Activated CD8-positive, alpha-beta T cell treated with anti-CD3 and anti-CD28 coated beads for 36 hours (primary cell): ENCODE data around the gene PIP5K1B. TPM values are rescaled to one million over a fixed set of nuclear protein-coding genes. Genes with fewer than 3 reads are reported as not detected.

Source experiments
- ATAC-seq: fragments of 200-7000 bp; cut with Tn5 transposase; one replicate; pipeline ENCODE4 v1.10.0; 2021; ENCODE audit warnings: mild to moderate bottlenecking, moderate library complexity
- CTCF ChIA-PET: fragments of 350-600 bp; sonication (Branson Sonifier 250); formaldehyde crosslinking; loops from one replicate; lab custom pipeline; 2021; ENCODE audit warnings: antibody characterized with exemption; lab: Charles Lee
- POLR2A ChIA-PET: fragments of 350-600 bp; sonication (Branson Sonifier 250); formaldehyde crosslinking; loops from one replicate; lab custom pipeline; 2021; ENCODE audit warnings: antibody characterized with exemption; lab: Charles Lee
- DNase-seq: peaks from one replicate; pipeline ENCODE4 v3.0.0-alpha.2; 2020
- H3K27ac Mint-ChIP-seq: one replicate; pipeline ENCODE4 v1.8.0; 2021; ENCODE audit warnings: mild to moderate bottlenecking, mixed read lengths
- H3K27me3 Mint-ChIP-seq: one replicate; pipeline ENCODE4 v1.8.0; 2021; ENCODE audit warnings: mixed read lengths
- H3K36me3 Mint-ChIP-seq: one replicate; pipeline ENCODE4 v1.8.0; 2021; ENCODE audit warnings: low read depth, mixed read lengths
- H3K4me1 Mint-ChIP-seq: one replicate; pipeline ENCODE4 v1.8.0; 2021; ENCODE audit warnings: low read depth, mixed read lengths
- H3K4me3 Mint-ChIP-seq: one replicate; pipeline ENCODE4 v1.8.0; 2021; ENCODE audit warnings: mild to moderate bottlenecking, moderate library complexity, mixed read lengths
- H3K9me3 Mint-ChIP-seq: one replicate; pipeline ENCODE4 v1.8.0; 2021; ENCODE audit warnings: mixed read lengths
- intact Hi-C: fragments of 100-400 bp; cut with micrococcal nuclease; formaldehyde crosslinking; loops from one replicate; pipeline ENCODE4 v1.10.0; 2022
- total RNA-seq, 2 experiments: library from RNA; stranded (reverse); gene quantifications; one replicate each; pipeline ENCODE4 v1.2.3, GENCODE V29; 2021
- TF ChIP-seq, protein P1 (sequence below): fragments of 200-600 bp; IDR thresholded peaks from one replicate; pipeline ENCODE4 v1.8.0; 2022; ENCODE audit warnings: antibody characterized with exemption, mild to moderate bottlenecking

The PIP5K1B gene
- total RNA-seq, 2 experiments from 2014 or later = 0.43 to 0.98 TPM

- TF ChIP-seq, protein P1, sequence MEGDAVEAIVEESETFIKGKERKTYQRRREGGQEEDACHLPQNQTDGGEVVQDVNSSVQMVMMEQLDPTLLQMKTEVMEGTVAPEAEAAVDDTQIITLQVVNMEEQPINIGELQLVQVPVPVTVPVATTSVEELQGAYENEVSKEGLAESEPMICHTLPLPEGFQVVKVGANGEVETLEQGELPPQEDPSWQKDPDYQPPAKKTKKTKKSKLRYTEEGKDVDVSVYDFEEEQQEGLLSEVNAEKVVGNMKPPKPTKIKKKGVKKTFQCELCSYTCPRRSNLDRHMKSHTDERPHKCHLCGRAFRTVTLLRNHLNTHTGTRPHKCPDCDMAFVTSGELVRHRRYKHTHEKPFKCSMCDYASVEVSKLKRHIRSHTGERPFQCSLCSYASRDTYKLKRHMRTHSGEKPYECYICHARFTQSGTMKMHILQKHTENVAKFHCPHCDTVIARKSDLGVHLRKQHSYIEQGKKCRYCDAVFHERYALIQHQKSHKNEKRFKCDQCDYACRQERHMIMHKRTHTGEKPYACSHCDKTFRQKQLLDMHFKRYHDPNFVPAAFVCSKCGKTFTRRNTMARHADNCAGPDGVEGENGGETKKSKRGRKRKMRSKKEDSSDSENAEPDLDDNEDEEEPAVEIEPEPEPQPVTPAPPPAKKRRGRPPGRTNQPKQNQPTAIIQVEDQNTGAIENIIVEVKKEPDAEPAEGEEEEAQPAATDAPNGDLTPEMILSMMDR = no peak
- peaks cover 26% of the 10 kb centered on the region for H3K27me3 Mint-ChIP-seq
- H3K36me3 Mint-ChIP-seq = no peaks in the 10 kb centered on the region
- H3K4me1 Mint-ChIP-seq = no peaks in the 10 kb centered on the region
- ATAC-seq = no peak
- no peak for DNase-seq
- H3K9me3 Mint-ChIP-seq = no peaks in the 10 kb centered on the region
- intact Hi-C loops = no loop called here
- H3K27ac Mint-ChIP-seq = no peak overlapping the region
- POLR2A ChIA-PET = no interaction called here
- H3K4me3 Mint-ChIP-seq = no peak overlapping the region
- CTCF ChIA-PET = no interaction called here
Measured at GRCh38 chr9:68715181-68715456, 10.1 kb downstream of the PIP5K1B start.

DNA sequence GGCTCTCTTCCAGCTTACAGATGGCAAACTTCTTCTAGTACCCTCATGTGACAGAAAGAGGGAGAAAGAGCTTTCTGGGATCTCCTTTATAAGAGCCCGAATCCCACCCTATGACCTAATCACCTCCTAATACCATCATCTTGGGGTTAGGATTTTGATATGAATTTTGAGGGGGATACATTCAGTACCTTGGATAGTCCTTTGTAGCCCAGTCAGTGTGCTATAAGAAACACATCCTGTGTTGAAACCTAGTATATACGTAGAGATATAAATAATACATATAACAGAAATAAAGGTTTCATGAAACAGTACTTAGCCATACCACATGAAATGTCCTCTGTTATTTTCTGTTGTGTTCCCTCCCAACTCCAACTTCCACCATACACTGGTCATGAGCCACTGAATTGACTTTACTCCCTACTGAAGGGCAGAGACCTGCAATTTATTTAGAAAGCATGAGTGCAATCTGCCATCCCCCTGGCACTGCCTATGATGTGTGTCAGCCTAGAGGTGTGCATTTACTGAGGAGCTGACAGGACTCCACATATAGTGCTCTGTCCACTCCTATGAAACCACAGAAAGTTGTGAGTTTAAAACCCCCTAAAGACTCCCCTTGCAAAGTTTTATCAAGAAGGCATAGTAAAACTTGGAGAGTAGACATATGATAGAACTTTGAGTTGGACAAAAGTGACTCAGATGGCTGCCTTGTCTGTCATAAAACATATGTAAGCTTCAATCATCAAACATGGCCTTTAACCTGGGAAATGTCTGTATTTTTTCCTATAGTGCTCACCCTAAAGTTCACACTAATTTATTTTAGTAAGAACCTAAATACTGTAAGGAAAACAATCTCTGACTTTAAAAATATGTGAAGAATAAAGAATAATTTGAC lies 12.8 kb downstream of the PIP5K1B start:
- POLR2A ChIA-PET = no interaction called here
- Mint-ChIP-seq H3K27me3 (peaks cover 14% of the 10 kb centered on the region), H3K36me3 (no peaks in the 10 kb centered on the region), H3K9me3 (no peaks in the 10 kb centered on the region), H3K4me3 (no peak overlapping the region), H3K27ac (no peak overlapping the region), H3K4me1 (no peaks in the 10 kb centered on the region)
- TF ChIP-seq, protein P1 = no peak
- ATAC-seq (no peak), DNase-seq (no peak)
- CTCF ChIA-PET = no interaction called here
- intact Hi-C loops = no loop called here

GRCh38 chr9:68719847-68720246 lies 14.8 kb downstream of the PIP5K1B start:
- peaks cover 18% of the 10 kb centered on the region for H3K27me3 Mint-ChIP-seq
- CTCF ChIA-PET = interaction anchor here (0.9 kb wide), 1 partner anchor 278 kb away, joined by 3 read pairs; no protein-coding TSS in a partner anchor
- no peak overlapping the region for H3K27ac Mint-ChIP-seq
- H3K9me3 Mint-ChIP-seq = no peaks in the 10 kb centered on the region
- no peaks in the 10 kb centered on the region for H3K36me3 Mint-ChIP-seq
- DNase-seq (no peak), ATAC-seq (no peak)
- no peaks in the 10 kb centered on the region for H3K4me1 Mint-ChIP-seq
- intact Hi-C loops = no loop called here
- POLR2A ChIA-PET = no interaction called here
- TF ChIP-seq, protein P1 = no peak
- H3K4me3 Mint-ChIP-seq = no peak overlapping the region

GRCh38 chr9:68720656-68721313 lies 15.7 kb downstream of the PIP5K1B start:
- H3K27me3 Mint-ChIP-seq = peaks cover 18% of the 10 kb centered on the region
- H3K36me3 Mint-ChIP-seq = no peaks in the 10 kb centered on the region
- intact Hi-C loops = no loop called here
- DNase-seq (no peak), ATAC-seq (no peak)
- H3K4me3 Mint-ChIP-seq = no peak overlapping the region
- no peaks in the 10 kb centered on the region for H3K9me3 Mint-ChIP-seq
- ChIA-PET POLR2A (interaction anchor here (0.6 kb wide), 1 partner anchor 144 kb away, joined by 3 read pairs; no protein-coding TSS in a partner anchor), CTCF (interaction anchor here (0.6 kb wide), 1 partner anchor 124 kb away, joined by 4 read pairs; no protein-coding TSS in a partner anchor)
- TF ChIP-seq, protein P1 = no peak
- no peak overlapping the region for H3K27ac Mint-ChIP-seq
- no peaks in the 10 kb centered on the region for H3K4me1 Mint-ChIP-seq
